Retinal pigment epithelial cell (primary cell): Measurements from ENCODE around the gene FBXO46.
"Not testable (repeated sequence)": the region's sequence is repeated elsewhere in the genome, so short reads cannot be mapped to it uniquely, and the experiment has no call there.

Source experiments
- DNase-seq: peaks from one replicate; pipeline ENCODE4 v3.0.0-alpha.2; 2010; ENCODE audit warnings: low read depth
- H3K4me3 ChIP-seq: 2 replicates; pipeline ENCODE4 v1.5.1; 2011; ENCODE audit warnings: mild to moderate bottlenecking, low read length, control low read depth, moderate library complexity
- TF ChIP-seq, protein P1 (sequence below): conservative IDR thresholded peaks from 2 replicates; pipeline ENCODE4 v1.5.1; 2011; ENCODE audit warnings: low read depth, low read length, control low read depth, inconsistent platforms

The FBXO46 gene

DNA sequence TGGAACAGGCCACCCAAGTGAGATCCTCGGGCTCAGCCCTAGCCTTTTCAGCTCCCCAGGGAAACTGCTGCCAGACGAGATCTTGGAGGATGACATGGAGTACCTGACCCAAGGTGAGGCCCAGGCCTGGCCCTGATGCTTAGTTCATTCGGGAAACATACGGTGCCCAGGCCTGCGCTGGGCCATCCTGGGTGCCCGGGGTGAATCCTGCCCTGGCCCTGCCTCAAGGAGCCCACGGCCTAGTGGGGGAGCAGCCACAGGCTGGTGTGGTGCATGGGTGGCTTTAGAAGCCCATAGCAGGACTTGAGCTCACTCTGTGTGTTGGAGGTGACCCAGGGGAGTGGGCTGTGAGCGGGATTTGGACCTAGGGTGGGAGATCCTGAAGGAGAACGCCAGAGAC is 28.2 kb upstream of the FBXO46 start:
- TF ChIP-seq, protein P1, sequence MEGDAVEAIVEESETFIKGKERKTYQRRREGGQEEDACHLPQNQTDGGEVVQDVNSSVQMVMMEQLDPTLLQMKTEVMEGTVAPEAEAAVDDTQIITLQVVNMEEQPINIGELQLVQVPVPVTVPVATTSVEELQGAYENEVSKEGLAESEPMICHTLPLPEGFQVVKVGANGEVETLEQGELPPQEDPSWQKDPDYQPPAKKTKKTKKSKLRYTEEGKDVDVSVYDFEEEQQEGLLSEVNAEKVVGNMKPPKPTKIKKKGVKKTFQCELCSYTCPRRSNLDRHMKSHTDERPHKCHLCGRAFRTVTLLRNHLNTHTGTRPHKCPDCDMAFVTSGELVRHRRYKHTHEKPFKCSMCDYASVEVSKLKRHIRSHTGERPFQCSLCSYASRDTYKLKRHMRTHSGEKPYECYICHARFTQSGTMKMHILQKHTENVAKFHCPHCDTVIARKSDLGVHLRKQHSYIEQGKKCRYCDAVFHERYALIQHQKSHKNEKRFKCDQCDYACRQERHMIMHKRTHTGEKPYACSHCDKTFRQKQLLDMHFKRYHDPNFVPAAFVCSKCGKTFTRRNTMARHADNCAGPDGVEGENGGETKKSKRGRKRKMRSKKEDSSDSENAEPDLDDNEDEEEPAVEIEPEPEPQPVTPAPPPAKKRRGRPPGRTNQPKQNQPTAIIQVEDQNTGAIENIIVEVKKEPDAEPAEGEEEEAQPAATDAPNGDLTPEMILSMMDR: no peak
- no peak overlapping the region for H3K4me3 ChIP-seq
- DNase-seq: no peak

DNA sequence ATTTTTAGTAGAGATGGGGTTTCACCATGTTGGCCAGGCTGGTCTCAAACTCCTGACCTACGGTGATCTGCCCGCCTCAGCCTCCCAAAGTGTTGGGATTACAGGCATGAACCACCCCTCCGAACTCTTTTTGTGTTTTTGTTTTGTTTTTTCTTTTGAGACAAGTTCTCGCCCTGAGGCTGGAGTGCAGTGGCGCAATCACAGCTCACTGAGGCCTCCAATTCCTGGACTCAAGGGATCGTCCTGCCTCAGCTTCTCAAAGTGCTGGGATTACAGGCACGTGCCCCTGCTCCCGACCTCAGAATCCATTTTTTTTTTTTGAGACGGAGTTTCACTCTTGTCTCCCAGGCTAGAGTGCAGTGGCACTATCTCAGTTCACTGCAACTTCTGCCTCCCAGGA is 27.0 kb upstream of the FBXO46 start:
- H3K4me3 ChIP-seq: no peak overlapping the region
- TF ChIP-seq, protein P1: no peak
- no peak for DNase-seq

DNA sequence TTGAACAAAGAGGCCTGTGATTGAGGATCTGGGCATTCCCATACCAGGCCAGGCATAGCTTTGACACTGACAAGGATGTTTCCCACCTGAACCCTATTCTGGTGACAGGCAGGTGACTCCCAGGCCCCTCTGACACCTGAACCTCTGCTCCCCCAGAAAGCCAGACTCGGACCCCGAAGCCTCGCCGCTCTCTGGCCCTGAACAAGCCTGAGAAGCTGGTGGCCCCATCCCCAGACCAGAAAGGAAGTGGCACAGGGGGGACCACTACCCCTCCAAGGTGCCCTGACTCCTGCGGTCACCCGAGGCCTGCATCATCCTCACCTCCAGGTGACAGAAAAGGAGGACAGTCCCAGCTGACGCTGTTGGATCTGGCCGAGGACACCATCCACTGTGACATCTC is 23.6 kb upstream of the FBXO46 start:
- H3K4me3 ChIP-seq: no peak overlapping the region

DNA sequence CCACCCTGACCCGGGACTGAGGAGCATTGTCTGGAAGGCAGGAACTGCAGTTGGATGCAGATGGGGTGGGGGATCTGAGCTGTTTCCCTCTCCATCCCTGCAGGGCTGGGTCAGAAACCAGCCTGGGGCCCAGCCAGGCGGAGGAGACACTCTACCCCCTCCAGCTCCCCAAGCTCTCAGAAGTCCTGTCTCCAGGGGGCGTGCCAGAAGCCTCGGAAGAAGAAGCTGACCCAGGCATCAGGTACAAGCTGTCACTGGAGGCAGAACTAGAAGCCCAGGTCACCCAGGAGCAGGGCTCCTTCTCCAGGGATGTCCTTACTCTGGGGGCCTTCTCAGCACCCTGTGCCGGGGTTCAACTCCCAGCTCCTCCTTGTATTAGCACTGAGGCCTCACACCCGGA is 22.9 kb upstream of the FBXO46 start:
- DNase-seq: no peak
- TF ChIP-seq, protein P1: peak; percentile 30
- no peak overlapping the region for H3K4me3 ChIP-seq

More for the DNA sequence above, 23.6 kb upstream of the FBXO46 start:
- TF ChIP-seq, protein P1: no peak
- no peak for DNase-seq

DNA sequence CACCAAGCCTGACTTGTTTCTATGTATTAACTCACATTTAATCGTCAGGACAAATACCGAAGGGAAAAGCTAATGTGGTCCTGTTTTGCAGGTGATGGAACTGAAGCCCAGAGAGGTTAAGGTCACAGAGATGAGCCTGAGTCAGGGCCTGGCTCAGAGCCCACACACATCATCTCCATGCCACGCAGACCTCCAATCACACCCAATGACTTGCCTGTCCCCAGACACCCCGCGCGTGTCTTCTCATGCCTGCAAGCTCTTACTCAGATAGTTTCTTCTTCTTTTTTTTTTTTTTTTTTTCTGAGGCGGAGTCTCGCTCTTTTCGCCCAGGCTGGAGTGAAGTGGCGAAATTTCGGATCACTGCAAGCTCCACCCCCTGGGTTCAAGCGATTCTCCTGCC is 21.9 kb upstream of the FBXO46 start:
- H3K4me3 ChIP-seq: no peak overlapping the region
- TF ChIP-seq, protein P1: no peak
- DNase-seq: no peak

DNA sequence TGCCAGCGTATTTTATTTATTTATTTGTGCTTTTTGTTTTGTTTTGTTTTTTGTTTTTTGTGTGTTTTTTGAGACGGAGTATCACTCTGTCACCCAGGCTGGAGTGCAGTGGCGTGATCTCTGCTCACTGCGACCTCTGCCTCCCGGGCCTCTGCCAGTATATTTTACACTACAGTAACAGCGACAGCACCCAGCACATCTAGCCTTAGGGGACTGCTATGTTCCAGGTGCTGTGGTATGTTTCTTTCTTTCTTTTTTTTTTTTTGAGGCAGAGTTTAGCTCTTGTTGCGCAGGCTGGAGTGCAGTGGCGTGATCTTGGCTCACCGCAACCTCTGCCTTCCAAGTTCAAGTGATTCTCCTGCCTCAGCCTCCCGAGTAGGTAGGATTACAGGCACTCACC is 20.8 kb upstream of the FBXO46 start:
- H3K4me3 ChIP-seq, DNase-seq: not testable (repeated sequence)

DNA sequence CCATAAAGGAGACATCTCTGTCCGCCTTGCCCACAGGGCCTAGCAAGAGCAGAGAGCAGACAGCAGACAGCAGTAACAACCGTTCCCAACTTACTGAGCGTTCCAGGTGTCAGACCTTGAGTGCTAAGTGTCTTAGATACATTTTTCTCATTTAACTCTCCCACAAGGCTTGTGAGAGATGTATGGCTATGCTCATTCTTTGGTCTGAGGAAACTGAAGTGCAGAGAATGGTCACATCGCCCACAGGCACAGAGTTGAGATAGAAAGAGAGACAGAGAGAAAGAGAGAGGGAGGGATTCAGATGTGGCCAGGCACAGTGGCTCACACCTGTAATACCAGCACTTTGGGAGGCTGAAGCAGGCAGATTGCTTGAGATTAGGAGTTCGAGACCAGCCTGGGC is 16.8 kb upstream of the FBXO46 start:
- no peak overlapping the region for H3K4me3 ChIP-seq
- TF ChIP-seq, protein P1: no peak
- DNase-seq: no peak

DNA sequence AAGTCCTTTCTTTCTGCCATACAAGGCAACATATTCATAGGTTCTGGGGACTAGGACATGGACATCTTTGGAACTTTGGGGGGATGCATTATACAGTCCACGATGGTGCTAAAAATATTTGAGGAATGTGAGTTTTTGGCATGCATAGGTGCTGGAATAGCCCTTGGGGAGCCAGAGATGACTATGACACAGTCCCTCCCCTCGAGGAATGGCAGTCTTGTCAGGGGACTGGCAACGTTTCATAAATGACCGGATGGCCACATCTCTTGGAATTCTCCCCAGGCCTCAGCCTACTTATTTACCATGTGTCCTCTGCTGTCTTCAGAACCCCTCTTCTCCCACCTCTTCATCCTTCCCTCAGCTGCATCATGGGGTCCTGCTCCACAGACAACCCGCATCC is 16.2 kb upstream of the FBXO46 start:
- TF ChIP-seq, protein P1: no peak
- no peak overlapping the region for H3K4me3 ChIP-seq
- no peak for DNase-seq
